ENCODE results near the gene MMP24.

DNA sequence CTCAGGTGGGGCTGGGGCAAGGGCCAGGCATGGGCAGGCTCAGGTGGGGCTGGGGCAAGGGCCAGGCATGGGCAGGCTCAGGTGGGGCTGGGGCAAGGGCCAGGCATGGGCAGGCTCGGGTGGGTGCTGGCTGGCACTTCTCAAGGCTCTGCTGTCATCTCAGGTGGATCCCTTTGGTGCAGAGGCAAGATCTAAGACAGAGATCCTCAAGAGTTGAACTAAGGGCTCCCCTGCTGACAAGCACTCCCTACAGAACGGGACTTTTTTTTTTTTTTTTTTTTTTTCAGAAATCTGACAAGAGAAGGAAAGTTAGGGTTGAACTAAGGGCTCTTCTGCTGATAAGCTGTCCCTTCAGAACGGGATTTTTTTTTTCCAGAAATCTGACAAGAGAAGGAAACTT lies 26.5 kb downstream of the MMP24 start:
- no peak for TF ChIP-seq GABPA (IDR thresholded peaks at IDR 0.05; ENCODE audit: low read depth, low read length)
- no peak for TF ChIP-seq GABPA (CRISPR knock-in tag; IDR thresholded peaks at IDR 0.05; ENCODE audit: low read depth)
- no peak for TF ChIP-seq ZNF329 (CRISPR knock-in tag; IDR thresholded peaks at IDR 0.05; ENCODE audit: low read depth)
- no peak for TF ChIP-seq ZNF598 (CRISPR knock-in tag; IDR thresholded peaks at IDR 0.05; ENCODE audit: borderline replicate concordance)
- TF ChIP-seq ZNF20 (CRISPR knock-in tag; IDR thresholded peaks at IDR 0.05), result no peak
- TF ChIP-seq EZH2 (conservative IDR thresholded peaks at IDR 0.05; ENCODE audit: low read depth, low read length), result no peak
- no peak for TF ChIP-seq CHD4 (IDR thresholded peaks at IDR 0.05; ENCODE audit: borderline replicate concordance, low read length)
- no peak for TF ChIP-seq ARID3A (IDR thresholded peaks at IDR 0.05; ENCODE audit: low read depth, low read length)
- TF ChIP-seq, protein P1, sequence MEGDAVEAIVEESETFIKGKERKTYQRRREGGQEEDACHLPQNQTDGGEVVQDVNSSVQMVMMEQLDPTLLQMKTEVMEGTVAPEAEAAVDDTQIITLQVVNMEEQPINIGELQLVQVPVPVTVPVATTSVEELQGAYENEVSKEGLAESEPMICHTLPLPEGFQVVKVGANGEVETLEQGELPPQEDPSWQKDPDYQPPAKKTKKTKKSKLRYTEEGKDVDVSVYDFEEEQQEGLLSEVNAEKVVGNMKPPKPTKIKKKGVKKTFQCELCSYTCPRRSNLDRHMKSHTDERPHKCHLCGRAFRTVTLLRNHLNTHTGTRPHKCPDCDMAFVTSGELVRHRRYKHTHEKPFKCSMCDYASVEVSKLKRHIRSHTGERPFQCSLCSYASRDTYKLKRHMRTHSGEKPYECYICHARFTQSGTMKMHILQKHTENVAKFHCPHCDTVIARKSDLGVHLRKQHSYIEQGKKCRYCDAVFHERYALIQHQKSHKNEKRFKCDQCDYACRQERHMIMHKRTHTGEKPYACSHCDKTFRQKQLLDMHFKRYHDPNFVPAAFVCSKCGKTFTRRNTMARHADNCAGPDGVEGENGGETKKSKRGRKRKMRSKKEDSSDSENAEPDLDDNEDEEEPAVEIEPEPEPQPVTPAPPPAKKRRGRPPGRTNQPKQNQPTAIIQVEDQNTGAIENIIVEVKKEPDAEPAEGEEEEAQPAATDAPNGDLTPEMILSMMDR (CRISPR knock-in tag; IDR thresholded peaks at IDR 0.05), result no peak

Data from HepG2 (cell line).